ENCODE measurements around the gene LETM1.

DNA sequence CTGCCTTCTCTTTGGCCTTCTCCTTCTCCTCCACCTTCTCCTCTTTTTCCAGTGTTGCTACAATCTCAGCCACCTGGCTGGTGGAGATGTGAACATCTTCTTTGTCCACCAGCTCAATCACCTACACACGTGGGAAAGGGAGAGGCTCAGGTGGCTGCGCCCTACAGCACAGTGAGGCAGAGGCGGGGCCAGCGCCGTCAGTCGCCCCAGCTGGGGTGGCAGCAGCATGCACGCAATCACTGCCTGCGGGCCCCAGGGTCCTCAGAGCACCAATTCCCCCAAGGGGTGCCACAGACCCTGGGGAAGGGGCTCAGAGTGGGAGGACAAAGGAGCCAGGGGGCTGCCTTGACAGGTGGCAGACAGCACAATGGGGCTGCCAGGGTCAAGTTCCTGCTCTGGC, 41.5 kb downstream of the LETM1 start:
- TF ChIP-seq, protein P1, sequence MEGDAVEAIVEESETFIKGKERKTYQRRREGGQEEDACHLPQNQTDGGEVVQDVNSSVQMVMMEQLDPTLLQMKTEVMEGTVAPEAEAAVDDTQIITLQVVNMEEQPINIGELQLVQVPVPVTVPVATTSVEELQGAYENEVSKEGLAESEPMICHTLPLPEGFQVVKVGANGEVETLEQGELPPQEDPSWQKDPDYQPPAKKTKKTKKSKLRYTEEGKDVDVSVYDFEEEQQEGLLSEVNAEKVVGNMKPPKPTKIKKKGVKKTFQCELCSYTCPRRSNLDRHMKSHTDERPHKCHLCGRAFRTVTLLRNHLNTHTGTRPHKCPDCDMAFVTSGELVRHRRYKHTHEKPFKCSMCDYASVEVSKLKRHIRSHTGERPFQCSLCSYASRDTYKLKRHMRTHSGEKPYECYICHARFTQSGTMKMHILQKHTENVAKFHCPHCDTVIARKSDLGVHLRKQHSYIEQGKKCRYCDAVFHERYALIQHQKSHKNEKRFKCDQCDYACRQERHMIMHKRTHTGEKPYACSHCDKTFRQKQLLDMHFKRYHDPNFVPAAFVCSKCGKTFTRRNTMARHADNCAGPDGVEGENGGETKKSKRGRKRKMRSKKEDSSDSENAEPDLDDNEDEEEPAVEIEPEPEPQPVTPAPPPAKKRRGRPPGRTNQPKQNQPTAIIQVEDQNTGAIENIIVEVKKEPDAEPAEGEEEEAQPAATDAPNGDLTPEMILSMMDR (IDR thresholded peaks at IDR 0.05) = no peak
- no peak for TF ChIP-seq POLR2A (IDR thresholded peaks at IDR 0.05)

All from adrenal gland (tissue), 5 donors.